H9 (cell line): Measurements from ENCODE around the gene DAPK1. TPM values are rescaled to one million over a fixed set of nuclear protein-coding genes. Genes with fewer than 3 reads are reported as not detected.

Experiments
- DNase-seq: peaks from one replicate; pipeline ENCODE4 v3.0.0-alpha.2; 2017
- H2AFZ ChIP-seq: one replicate; pipeline ENCODE4 v1.6.1; 2013; ENCODE audit warnings: mild to moderate bottlenecking, low read length, control low read depth, moderate library complexity
- H2AK5ac ChIP-seq: 2 replicates; pipeline ENCODE4 v1.6.1; 2013; ENCODE audit warnings: low read length, control low read depth, mixed read lengths; ENCODE audit not compliant: insufficient read length
- H2BK120ac ChIP-seq: one replicate; pipeline ENCODE4 v1.6.1; 2013; ENCODE audit warnings: low read depth, mild to moderate bottlenecking, low read length, control low read depth, inconsistent platforms; ENCODE audit not compliant: poor library complexity, severe bottlenecking
- H2BK12ac ChIP-seq: 2 replicates; pipeline ENCODE4 v1.6.1; 2013; ENCODE audit warnings: low read length, control low read depth, mixed read lengths, low read depth; ENCODE audit not compliant: insufficient read length
- H2BK15ac ChIP-seq: 2 replicates; pipeline ENCODE4 v1.6.1; 2013; ENCODE audit warnings: low read depth, low read length, control low read depth
- H2BK20ac ChIP-seq: one replicate; pipeline ENCODE4 v1.6.1; 2013; ENCODE audit warnings: low read depth, mild to moderate bottlenecking, low read length, control low read depth, inconsistent platforms; ENCODE audit not compliant: poor library complexity, severe bottlenecking
- H2BK5ac ChIP-seq: 2 replicates; pipeline ENCODE4 v1.6.1; 2013; ENCODE audit warnings: low read length, control low read depth, mixed read lengths; ENCODE audit not compliant: insufficient read length
- H3K14ac ChIP-seq: 2 replicates; pipeline ENCODE4 v1.6.1; 2013; ENCODE audit warnings: low read length, control low read depth; ENCODE audit not compliant: insufficient read depth
- H3K18ac ChIP-seq: 2 replicates; pipeline ENCODE4 v1.6.1; 2013; ENCODE audit warnings: low read depth, mild to moderate bottlenecking, mixed read lengths, low read length, control low read depth; ENCODE audit not compliant: insufficient read length
- H3K23ac ChIP-seq: 2 replicates; pipeline ENCODE4 v1.6.1; 2013; ENCODE audit warnings: low read length, control low read depth, mixed read lengths, low read depth; ENCODE audit not compliant: insufficient read length
- H3K23me2 ChIP-seq: 2 replicates; pipeline ENCODE4 v1.6.1; 2013; ENCODE audit warnings: low read depth, mild to moderate bottlenecking, mixed read lengths, low read length, control low read depth; ENCODE audit not compliant: insufficient read length, poor library complexity, severe bottlenecking
- H3K27ac ChIP-seq: 2 replicates; pipeline ENCODE4 v1.5.1; 2013; ENCODE audit warnings: low read length, control low read depth, mixed read lengths, low read depth; ENCODE audit not compliant: insufficient read length
- H3K27me3 ChIP-seq: 2 replicates; pipeline ENCODE4 v1.6.1; 2013; ENCODE audit warnings: low read length, control low read depth, inconsistent platforms; ENCODE audit not compliant: insufficient read depth
- H3K4ac ChIP-seq: 2 replicates; pipeline ENCODE4 v1.6.1; 2013; ENCODE audit warnings: low read depth, mild to moderate bottlenecking, control low read depth, inconsistent platforms, low read length, moderate library complexity
- H3K4me1 ChIP-seq: 2 replicates; pipeline ENCODE4 v1.6.1; 2013; ENCODE audit warnings: low read length, control low read depth, inconsistent platforms; ENCODE audit not compliant: insufficient read depth
- H3K4me2 ChIP-seq: 2 replicates; pipeline ENCODE4 v1.6.1; 2013; ENCODE audit warnings: low read length, control low read depth, mixed read lengths; ENCODE audit not compliant: insufficient read length, insufficient read depth
- H3K56ac ChIP-seq: 2 replicates; pipeline ENCODE4 v1.6.1; 2013; ENCODE audit warnings: low read depth, mild to moderate bottlenecking, mixed read lengths, low read length, control low read depth; ENCODE audit not compliant: insufficient read length
- H3K79me1 ChIP-seq: 2 replicates; pipeline ENCODE4 v1.6.1; 2013; ENCODE audit warnings: low read depth, mild to moderate bottlenecking, moderate library complexity, low read length, control low read depth, inconsistent platforms; ENCODE audit not compliant: insufficient read depth, poor library complexity, severe bottlenecking
- H3K79me2 ChIP-seq: 2 replicates; pipeline ENCODE4 v1.6.1; 2013; ENCODE audit warnings: low read length, control low read depth, inconsistent platforms; ENCODE audit not compliant: insufficient read depth
- H3K9ac ChIP-seq: 2 replicates; pipeline ENCODE4 v1.6.1; 2013; ENCODE audit warnings: low read length, control low read depth, mixed read lengths; ENCODE audit not compliant: insufficient read length; ENCODE audit errors: extremely low read depth
- H3K9me3 ChIP-seq: one replicate; pipeline ENCODE4 v1.6.1; 2013; ENCODE audit warnings: low read depth, low read length, inconsistent platforms; ENCODE audit not compliant: control insufficient read depth
- H3T11ph ChIP-seq: one replicate; pipeline ENCODE4 v1.6.1; 2013; ENCODE audit warnings: mild to moderate bottlenecking, low read length, control low read depth, inconsistent platforms
- H4K20me1 ChIP-seq: one replicate; pipeline ENCODE4 v1.6.1; 2013; ENCODE audit not compliant: control insufficient read depth, insufficient read length, insufficient read depth
- H4K5ac ChIP-seq: 2 replicates; pipeline ENCODE4 v1.6.1; 2013; ENCODE audit warnings: low read depth, mild to moderate bottlenecking, mixed read lengths, low read length, control low read depth; ENCODE audit not compliant: insufficient read length
- H4K8ac ChIP-seq: replicated peaks from 2 replicates; pipeline ENCODE4 v1.6.1; 2013; ENCODE audit warnings: low read length, control low read depth, mixed read lengths, low read depth; ENCODE audit not compliant: insufficient read length
- H4K91ac ChIP-seq: 2 replicates; pipeline ENCODE4 v1.6.1; 2013; ENCODE audit warnings: low read depth, mild to moderate bottlenecking, moderate library complexity, mixed read lengths, low read length, control low read depth; ENCODE audit not compliant: insufficient read length
- H3K27ac Mint-ChIP-seq, 3 experiments: 2 replicates in 2 of 3; 3 replicates in 1 of 3; pipeline ENCODE4 v1.8.0; 2020 to 2021; ENCODE audit warnings: mixed read lengths in 3 of 3, mild to moderate bottlenecking in 1 of 3, moderate library complexity in 1 of 3
- H3K27me3 Mint-ChIP-seq: 2 replicates; pipeline ENCODE4 v1.8.0; 2021; ENCODE audit warnings: low read depth, mild to moderate bottlenecking, moderate library complexity, mixed read lengths
- H3K36me3 Mint-ChIP-seq, 3 experiments: 2 replicates in 2 of 3; 3 replicates in 1 of 3; pipeline ENCODE4 v1.8.0; 2020 to 2021; ENCODE audit warnings: low read depth in 3 of 3, mixed read lengths in 3 of 3; ENCODE audit not compliant: insufficient read depth in 1 of 3
- H3K4me1 Mint-ChIP-seq, 2 experiments: 2 replicates each; pipeline ENCODE4 v1.8.0; 2020; ENCODE audit warnings: mixed read lengths in 2 of 2
- H3K4me3 Mint-ChIP-seq, 2 experiments: 2 replicates in 1 of 2; 3 replicates in 1 of 2; pipeline ENCODE4 v1.8.0; 2020 to 2021; ENCODE audit warnings: mild to moderate bottlenecking in 2 of 2, mixed read lengths in 2 of 2, moderate library complexity in 1 of 2
- H3K9me3 Mint-ChIP-seq, 2 experiments: 2 replicates in 1 of 2; 3 replicates in 1 of 2; pipeline ENCODE4 v1.8.0; 2020; ENCODE audit warnings: mild to moderate bottlenecking in 2 of 2, mixed read lengths in 2 of 2, moderate library complexity in 1 of 2
- WGBS: extraction: QIAGEN DNeasy Blood & Tissue Kit; methylation state at CpG from one replicate; pipeline ENCODE4 v1.1.7; 2013; ENCODE audit warnings: missing lambda C conversion rate, low lambda C conversion rate, mixed read lengths; ENCODE audit not compliant: insufficient read length; ENCODE audit errors: extremely low coverage; 5-methylcytosine and 5-hydroxymethylcytosine counted together
- total RNA-seq: library from RNA; stranded (reverse); gene quantifications from 2 replicates; pipeline ENCODE4 v1.2.1, GENCODE V29; 2021
- TF ChIP-seq, protein P1 (sequence below): fragments of 200-600 bp; sonication (generic); conservative IDR thresholded peaks from 3 replicates; pipeline ENCODE4 v1.8.0; 2021; ENCODE audit warnings: antibody characterized with exemption, mild to moderate bottlenecking

Gene DAPK1
- total RNA-seq, 1 experiment from 2014 or later: 79.4 TPM

- Histone ChIP-seq H4K91ac (no peak overlapping the region), H3K4me1 (peaks cover 4% of the 10 kb centered on the region), H3K9ac (no peak overlapping the region), H2BK15ac (no peak overlapping the region), H2AK5ac (no peak overlapping the region), H2BK20ac (no peak overlapping the region), H3K79me2 (peaks cover 3% of the 10 kb centered on the region; the same call in 1 of the 2 replicates), H3K9me3 (no peaks in the 10 kb centered on the region), H2BK120ac (no peak overlapping the region), H3K79me1 (no peaks in the 10 kb centered on the region), H3K56ac (no peak overlapping the region), H2BK12ac (no peak overlapping the region), H4K20me1 (no peaks in the 10 kb centered on the region), H3K23ac (no peak overlapping the region), H3K18ac (no peak overlapping the region), H4K5ac (no peak overlapping the region), H3K27me3 (no peaks in the 10 kb centered on the region), H3K4me2 (no peak overlapping the region), H2AFZ (no peak overlapping the region), H2BK5ac (no peak overlapping the region), H3K23me2 (no peaks in the 10 kb centered on the region), H3K4ac (no peak overlapping the region), H4K8ac (no peak overlapping the region), H3T11ph (no peak overlapping the region), H3K14ac (no peak overlapping the region), H3K27ac (no peak overlapping the region)
- H3K4me1 Mint-ChIP-seq: peaks cover 27 to 31% of the 10 kb centered on the region in 2 experiments
- TF ChIP-seq, protein P1, sequence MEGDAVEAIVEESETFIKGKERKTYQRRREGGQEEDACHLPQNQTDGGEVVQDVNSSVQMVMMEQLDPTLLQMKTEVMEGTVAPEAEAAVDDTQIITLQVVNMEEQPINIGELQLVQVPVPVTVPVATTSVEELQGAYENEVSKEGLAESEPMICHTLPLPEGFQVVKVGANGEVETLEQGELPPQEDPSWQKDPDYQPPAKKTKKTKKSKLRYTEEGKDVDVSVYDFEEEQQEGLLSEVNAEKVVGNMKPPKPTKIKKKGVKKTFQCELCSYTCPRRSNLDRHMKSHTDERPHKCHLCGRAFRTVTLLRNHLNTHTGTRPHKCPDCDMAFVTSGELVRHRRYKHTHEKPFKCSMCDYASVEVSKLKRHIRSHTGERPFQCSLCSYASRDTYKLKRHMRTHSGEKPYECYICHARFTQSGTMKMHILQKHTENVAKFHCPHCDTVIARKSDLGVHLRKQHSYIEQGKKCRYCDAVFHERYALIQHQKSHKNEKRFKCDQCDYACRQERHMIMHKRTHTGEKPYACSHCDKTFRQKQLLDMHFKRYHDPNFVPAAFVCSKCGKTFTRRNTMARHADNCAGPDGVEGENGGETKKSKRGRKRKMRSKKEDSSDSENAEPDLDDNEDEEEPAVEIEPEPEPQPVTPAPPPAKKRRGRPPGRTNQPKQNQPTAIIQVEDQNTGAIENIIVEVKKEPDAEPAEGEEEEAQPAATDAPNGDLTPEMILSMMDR: no peak
- H3K4me3 Mint-ChIP-seq: no peak overlapping the region
- no peak for DNase-seq
- no CpG with 5 or more reads among the region's 4 CpGs for WGBS
- H3K27ac Mint-ChIP-seq: no peak overlapping the region
- H3K27me3 Mint-ChIP-seq: no peaks in the 10 kb centered on the region
- H3K36me3 Mint-ChIP-seq: peaks cover 46 to 63% (median 62%) of the 10 kb centered on the region in 3 experiments
- H3K9me3 Mint-ChIP-seq: no peaks in the 10 kb centered on the region; a peak in 1 of 5 replicates
These were observed 123.2 kb downstream of the DAPK1 start for GRCh38 chr9:87620731-87621322.
